SKM-1 (cell line): ENCODE data around the gene ANKRD17.
"Not testable (repeated sequence)": the region's sequence is repeated elsewhere in the genome, so short reads cannot be mapped to it uniquely, and the experiment has no call there.

Source experiments
- DNase-seq: peaks from one replicate; lab custom pipeline; 2025; ENCODE audit not compliant: unreplicated experiment; lab: John Stamatoyannopoulos, UW

The ANKRD17 gene, protein sequence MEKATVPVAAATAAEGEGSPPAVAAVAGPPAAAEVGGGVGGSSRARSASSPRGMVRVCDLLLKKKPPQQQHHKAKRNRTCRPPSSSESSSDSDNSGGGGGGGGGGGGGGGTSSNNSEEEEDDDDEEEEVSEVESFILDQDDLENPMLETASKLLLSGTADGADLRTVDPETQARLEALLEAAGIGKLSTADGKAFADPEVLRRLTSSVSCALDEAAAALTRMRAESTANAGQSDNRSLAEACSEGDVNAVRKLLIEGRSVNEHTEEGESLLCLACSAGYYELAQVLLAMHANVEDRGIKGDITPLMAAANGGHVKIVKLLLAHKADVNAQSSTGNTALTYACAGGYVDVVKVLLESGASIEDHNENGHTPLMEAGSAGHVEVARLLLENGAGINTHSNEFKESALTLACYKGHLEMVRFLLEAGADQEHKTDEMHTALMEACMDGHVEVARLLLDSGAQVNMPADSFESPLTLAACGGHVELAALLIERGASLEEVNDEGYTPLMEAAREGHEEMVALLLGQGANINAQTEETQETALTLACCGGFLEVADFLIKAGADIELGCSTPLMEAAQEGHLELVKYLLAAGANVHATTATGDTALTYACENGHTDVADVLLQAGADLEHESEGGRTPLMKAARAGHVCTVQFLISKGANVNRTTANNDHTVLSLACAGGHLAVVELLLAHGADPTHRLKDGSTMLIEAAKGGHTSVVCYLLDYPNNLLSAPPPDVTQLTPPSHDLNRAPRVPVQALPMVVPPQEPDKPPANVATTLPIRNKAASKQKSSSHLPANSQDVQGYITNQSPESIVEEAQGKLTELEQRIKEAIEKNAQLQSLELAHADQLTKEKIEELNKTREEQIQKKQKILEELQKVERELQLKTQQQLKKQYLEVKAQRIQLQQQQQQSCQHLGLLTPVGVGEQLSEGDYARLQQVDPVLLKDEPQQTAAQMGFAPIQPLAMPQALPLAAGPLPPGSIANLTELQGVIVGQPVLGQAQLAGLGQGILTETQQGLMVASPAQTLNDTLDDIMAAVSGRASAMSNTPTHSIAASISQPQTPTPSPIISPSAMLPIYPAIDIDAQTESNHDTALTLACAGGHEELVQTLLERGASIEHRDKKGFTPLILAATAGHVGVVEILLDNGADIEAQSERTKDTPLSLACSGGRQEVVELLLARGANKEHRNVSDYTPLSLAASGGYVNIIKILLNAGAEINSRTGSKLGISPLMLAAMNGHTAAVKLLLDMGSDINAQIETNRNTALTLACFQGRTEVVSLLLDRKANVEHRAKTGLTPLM (N-terminal part only)

DNA sequence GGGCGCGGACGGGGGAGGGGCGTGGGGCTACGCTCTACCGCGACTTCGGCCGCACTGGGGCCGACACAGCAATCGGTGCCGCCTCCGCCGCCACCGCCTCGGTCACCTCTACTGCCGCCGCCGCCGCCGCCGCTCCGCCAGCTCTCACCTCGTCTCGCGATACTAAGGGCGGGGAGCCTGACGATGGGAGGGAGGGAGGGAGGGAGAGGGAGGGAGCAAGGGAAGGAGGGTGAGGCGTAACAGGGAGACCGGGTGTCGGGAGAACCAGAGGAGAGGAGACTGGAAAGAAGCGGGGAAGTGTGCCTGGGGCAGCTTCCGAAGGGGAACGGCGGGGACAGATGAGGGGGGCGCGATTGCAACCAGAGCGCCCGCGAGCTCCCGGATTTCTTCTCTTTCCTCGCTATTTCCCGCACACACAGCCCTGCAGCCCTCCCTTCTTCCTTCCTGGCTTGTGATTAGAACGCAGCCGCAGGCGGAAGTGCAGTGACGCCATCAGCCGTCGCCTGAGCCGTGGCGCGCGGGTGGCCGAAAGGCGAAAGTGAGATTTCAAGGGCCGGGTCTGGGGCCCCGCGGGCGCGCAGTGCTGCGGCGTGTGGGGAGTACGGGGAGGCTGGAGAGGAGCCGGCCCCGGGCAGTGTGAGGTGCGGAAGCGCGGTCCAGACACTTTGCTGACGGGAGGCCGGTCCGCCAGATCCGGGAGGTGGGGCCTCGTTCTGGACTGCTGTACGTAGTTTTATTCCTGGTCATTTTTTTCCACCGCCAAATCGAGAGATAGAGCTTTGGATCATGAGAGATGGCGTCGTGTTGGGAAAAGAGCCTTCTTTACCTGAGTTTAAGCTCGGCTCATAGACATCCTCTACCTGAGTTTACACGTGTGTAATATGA, at the start of gene ANKRD17:
Gene ANKRD17 (minus strand): TSS at position 113 of the 885 bp plus-strand sequence. CDS start 130 bp downstream, outside the sequence.
- DNase-seq = peak; percentile 80

DNA sequence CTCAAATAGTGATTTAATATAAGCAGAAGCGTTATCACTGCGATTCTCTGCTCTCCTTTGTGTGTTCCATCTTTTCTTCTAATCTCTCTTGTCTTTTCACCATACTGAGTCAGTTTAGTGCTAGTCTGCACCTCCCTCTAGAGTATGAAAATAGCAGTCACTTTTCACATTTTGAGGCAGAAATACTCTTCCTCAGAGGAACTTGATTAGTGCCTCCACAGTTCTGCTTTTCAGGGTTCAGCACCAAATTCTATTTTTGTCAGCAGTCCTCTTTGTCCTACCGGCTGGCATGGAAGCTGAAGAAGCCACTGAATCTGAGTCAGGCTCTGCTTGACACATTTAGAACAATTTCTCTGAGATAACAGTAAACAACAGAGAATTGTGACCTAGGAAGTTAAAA, 49.7 kb upstream of the ANKRD17 start:
- peak; percentile 69 for DNase-seq

DNA sequence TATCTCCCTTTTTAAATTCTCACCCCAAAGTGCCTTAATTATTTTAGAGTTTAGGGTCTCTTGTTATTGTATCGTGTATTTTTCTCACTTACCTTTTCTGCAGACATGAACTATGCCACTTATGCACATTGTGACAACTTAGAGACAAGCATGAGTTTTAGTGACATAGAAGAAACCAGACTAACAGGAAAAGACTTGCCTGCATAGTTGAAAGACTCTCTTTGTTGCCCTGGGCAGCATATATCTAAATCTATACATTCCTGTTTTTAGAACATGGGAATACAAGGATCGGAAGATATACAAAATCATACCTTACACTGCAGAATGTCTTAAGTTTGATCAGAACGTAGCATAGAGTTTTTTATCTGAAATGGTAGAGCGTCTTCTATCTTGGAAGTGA, 45.1 kb upstream of the ANKRD17 start:
- DNase-seq = no peak

DNA sequence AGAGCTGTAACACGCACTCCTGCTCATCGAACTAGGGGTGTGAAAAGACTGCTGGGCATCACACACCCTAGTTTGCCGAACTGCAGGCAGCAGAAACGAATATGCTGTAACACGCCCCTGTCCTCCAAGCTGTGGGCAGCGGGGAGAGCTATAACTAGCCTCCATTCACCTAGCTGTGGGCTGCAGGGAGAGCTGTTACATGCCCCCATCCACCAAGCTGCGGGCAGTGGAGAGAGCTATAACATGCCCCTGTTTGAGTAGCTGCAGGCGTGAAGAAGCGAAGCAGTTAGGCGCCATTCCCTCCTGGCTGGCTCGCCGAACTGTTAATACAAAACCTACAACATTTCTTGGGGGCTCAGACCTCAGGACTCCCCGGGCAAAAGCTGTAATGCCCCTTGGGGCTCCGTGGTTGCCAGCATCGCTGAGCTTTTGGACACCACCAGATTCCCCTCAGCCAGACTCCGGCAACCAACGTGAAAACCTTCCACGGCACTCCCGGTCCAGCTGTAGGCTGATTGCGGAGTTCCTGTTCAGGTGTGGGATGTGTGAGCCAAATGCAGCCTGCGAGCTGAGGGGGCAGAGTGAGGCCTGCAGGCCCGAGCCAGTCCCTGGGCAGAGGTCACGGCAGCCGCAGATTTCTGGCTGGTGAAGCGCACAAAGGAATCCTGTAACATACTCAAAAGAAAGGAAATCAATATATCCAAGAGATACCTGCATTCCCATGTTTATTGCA, 41.1 kb upstream of the ANKRD17 start:
- DNase-seq = no peak

DNA sequence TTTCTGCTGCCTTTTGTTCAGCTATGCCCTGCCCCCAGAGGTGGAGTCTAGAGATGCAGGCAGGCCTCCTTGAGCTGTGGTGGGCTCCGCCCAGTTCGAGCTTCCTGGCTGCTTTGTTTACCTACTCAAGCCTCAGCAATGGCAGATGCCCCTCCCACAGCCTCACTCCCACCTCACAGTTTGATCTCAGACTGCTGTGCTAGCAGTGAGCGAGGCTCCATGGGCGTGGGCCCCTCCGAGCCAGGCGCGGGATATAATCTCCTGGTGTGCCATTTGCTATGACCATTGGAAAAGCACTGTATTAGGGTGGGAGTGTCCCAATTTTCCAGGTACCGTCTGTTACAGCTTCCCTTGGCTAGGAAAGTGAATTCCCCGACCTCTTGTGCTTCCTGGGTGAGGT, 34.1 kb upstream of the ANKRD17 start:
- DNase-seq = not testable (repeated sequence)

DNA sequence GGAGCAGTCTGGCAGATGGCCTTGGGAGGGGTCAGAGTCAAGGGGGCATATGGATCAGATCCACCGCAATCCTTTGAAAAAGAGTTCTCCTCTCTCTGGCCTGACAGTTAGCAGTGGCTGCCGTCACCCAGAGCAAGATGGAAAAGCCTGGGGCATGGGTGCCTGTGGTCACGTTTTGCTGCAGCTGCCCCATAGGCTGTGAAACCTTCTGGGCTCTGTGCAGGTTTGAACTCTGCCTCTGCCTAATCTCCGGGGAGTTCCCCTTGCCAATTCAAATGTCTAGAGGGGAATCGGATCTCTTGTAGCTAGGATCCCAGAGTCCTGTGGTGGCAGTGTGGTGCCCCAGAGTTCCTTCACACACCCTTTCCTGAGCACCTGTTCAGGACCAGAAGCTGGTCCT, 23.4 kb upstream of the ANKRD17 start:
- no peak for DNase-seq

DNA sequence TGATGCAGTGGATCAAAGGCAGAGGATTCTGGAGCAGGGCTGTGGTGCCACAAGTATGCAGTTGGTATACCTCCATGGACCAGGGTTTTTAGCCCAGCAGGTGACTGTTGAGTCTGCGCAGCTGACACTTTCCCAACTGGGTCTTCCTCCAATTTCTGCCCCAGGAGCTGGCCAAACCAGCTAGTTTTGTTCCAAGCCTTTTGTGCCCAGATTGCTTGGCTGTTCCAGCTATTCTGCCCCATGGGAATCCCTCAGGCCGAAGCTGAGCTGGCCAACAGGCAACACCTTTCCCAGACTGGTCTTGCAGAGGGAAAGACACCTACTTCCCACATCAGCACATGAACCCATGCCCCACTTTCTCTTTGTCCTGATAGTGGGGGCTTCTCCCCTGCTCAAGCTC, 22.8 kb upstream of the ANKRD17 start:
- DNase-seq = no peak

DNA sequence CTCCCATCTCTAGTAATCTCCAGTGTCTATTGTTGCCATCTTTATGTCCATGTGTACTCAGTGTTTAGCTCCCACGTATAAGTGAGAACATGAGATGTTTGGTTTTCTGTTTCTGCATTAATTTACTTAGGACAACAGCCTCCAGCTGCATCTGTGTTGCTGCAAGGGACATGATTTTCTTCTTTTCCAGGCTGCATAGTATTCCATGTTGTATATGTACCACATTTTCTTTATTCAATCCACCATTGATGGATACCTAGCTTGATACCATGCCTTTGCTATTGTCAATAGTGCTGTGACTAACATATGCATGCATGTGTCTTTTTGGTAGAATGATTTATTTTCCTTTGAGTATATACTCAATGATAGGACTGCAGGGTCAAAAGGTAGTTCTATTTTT, 18.6 kb upstream of the ANKRD17 start:
- DNase-seq = no peak

DNA sequence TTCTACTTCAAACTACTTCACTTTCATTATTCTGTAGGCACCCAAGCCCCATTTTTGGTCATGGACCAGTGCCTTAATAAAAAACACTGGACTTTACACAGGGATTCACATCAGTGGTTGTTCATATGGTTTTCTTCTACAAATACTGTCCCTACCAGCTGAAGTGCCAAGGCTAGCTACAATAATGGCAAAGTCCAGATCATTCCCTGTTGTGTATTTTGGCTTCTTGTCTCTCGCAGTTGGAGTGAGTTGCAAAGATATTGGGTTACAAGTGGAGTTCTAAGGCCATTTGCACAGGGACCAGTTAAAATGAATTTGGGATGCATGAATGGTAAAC, 16.7 kb upstream of the ANKRD17 start:
- no peak for DNase-seq

DNA sequence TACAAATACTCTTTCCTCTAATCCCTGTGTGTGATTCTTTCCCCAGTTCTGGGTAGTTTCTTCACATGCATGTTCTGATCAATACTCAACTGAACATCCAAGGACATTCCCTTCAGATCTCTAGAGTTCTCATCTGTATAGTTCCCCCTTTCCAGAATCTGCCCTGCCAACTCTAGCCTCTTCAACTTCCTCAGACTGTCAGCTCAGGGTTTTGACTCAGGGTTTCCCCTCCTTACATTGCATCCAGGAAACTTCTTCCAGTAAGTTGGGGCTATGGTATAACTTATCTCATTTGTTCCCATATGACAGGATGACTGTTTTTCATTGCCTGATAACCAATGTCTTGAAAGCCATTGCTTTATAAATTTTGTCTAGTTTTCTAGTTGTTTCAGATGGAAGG, 14.2 kb upstream of the ANKRD17 start:
- no peak for DNase-seq

DNA sequence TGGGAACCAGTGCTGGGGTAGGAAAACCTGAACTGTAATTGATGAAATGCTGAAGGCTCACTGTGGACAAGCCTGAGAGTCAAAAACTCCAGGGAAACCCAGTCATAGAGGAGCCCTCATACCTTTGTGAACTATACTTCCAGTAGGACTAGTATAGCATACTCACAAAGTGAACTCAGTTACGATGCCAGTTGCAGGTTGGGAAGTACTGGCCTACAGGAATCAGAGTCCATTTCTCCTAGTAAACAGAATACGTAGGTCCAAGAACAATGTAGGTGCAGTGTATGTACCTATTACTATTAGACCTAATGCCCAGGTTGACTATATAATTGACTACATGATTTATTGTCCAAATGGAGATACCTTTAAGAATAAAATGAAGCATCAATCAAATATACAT, 8.5 kb upstream of the ANKRD17 start:
- DNase-seq = no peak

DNA sequence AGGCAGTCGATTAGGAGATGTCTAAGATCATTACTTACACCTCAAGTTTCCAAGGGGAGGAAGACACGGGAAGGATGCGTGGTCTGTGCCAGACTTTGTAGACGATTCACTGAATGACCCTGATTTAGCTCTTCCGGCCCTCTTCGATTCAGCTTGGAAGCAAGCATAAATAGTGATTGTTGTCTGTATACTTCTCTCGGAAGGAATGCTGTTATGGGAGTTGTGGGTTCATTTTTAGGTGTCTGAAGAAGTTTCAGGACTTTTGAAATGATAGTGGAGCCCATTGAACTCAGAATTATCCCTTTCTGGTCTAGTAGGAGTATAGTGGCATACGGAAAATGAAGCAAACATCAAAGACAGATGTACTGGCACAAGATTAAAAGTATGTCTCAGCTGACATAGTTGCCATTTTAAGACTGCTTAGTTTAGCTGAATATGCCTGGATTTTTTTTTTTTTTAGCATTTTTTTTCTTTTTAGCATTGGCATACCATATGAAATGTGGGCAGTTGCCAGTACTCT, 1.0 kb upstream of the ANKRD17 start:
- DNase-seq = no peak

DNA sequence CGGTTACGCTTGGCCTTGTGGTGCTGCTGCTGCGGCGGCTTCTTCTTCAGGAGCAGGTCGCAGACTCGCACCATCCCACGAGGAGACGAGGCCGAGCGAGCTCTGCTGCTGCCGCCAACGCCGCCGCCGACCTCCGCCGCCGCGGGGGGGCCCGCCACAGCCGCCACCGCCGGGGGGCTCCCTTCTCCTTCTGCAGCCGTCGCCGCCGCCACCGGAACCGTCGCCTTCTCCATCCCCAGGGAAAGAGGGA, 237 bp downstream of the ANKRD17 start:
- no peak for DNase-seq

DNA sequence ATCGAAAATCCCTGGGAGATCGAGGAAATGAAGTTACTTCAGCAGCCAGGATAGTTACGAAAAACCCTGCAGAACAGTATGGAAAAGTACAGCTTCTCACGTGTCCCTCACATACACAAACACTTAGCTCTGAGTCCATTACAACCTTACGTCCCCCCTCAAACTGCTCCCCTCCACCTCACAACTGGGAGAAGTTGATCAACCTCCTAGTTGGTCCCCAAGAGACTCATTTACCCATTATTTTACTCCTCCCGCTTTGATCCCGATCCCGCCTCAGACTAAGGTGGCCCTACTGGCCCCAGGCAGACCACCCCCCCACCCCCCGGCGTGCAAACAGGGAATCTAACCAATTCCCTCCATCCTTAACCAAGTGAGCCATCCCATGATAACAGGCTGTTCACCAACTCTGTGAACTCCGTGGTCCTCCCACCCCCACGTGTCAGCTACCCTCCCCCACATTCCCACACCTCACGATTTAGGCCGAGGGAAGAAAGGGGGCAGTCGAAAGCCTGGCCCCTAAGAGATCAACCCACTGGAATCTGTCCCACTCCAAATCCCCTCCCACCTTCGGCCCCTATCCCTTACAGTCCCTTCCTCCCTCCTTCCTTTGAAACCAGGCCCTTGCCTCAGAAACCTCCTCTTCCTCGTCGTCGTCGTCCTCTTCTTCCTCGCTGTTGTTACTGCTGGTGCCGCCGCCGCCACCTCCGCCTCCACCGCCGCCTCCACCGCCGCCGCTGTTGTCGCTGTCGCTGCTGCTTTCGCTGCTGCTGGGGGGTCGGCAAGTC, 755 bp downstream of the ANKRD17 start:
- peak; percentile 35 for DNase-seq

DNA sequence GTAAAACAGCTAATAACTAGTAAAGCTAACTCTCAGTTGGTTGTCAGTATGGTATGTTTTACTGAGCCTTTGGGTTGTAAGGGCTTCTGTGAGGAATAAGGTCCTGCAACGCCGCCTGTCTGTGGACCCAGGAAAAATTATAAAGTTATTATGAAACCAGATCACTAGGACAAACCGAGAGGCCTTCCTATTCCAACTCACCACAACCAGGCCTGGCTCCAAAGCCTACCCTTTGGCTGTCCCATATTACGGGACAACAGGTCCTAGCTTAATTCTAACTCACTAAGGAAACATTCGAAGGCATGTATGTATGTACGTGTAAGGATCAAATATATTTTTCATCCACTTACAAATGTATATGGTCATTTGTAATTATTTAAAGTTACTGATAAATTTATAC, 1.4 kb downstream of the ANKRD17 start:
- DNase-seq = peak; percentile 78

DNA sequence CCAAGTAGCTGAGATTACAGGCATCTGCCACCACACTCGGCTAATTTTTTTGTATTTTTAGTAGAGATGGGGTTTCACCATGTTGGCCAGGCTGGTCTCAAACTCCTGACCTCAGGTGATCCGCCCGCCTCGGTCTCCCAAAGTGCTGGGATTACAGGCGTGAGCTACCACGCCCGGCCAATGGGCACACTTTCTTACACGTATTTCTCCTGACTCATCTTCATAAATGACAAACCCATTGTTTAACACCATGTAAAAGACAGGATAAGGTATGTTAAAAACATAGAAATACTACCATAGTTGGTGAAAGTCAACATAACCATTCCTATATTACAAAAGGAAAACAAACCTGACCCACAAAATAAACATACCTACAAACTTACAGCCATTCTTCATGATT, 2.8 kb downstream of the ANKRD17 start:
- DNase-seq = not testable (repeated sequence)

DNA sequence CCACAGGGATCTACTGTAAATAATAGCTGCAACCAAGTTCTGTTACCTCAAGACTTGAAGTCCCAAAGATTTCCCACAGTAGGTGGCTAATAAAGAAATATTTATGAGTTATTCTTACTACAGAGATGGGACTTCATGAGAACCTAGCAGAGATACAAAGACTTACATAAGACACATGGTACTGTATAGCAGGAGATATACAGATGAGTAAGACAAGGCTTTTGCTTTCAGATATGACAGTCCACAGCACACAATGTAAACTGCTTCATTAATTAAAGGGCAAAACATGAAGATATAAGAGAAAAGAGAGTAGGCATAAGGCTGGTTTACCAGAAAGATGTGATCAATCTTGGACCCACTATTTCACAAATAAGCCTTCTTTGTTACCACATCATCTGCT, 6.6 kb downstream of the ANKRD17 start:
- DNase-seq = no peak

DNA sequence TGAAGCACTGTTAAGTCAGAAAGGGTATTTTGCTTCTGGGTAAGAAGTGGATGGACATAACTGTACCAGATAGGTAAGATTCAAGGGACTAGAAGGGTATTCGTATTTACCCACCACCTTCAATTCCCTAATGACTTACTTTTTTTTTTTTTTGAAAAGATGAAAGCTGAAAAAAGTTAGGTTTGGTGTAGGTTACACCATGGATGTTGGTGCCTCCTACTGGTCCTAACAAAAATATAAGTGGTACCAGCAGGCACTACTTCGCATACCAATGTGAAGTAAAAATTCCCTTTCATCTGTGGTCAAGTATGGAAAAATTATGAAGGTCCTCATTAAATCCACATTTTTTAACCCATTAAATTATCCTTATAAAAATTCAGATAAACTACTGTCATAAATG, 7.2 kb downstream of the ANKRD17 start:
- no peak for DNase-seq

DNA sequence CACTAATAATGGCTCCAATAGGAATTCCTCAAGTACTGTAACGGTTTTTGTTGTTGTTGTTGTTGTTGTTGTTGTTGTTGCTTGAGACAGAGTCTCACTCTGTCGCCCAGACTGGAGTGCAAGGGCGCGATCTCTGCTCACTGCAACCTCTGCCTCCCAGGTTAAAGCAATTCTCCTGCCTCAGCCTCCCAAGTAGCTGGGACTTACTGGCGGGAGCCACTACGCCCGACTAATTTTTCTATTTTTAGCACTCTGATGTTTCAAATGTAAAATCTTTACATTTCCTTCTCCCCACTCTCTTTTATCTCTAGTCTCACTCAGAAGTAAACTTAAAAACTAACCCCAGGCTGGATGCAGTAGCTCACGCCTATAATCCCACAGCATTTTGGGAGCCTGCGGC, 8.0 kb downstream of the ANKRD17 start:
- DNase-seq = no peak
